Chondrocyte (in vitro differentiated cells): ENCODE results near the gene FRA10AC1. TPM values are rescaled to one million over a fixed set of nuclear protein-coding genes. Genes with fewer than 3 reads are reported as not detected.

Experiments used
- DNase-seq: peaks from one replicate; pipeline ENCODE4 v3.0.0; 2021; ENCODE audit warnings: mixed read lengths, low spot score
- H3K27ac Mint-ChIP-seq: one replicate; pipeline ENCODE4 v1.8.0; 2021; ENCODE audit warnings: mild to moderate bottlenecking, moderate library complexity, mixed read lengths; ENCODE audit not compliant: unreplicated experiment
- H3K27me3 Mint-ChIP-seq: 2 replicates; pipeline ENCODE4 v1.8.0; 2021; ENCODE audit warnings: low read depth, mixed read lengths
- H3K36me3 Mint-ChIP-seq: 2 replicates; pipeline ENCODE4 v1.8.0; 2021; ENCODE audit warnings: low read depth, mixed read lengths
- H3K4me1 Mint-ChIP-seq: 2 replicates; pipeline ENCODE4 v1.8.0; 2021; ENCODE audit warnings: low read depth, mild to moderate bottlenecking, mixed read lengths
- H3K4me3 Mint-ChIP-seq: one replicate; pipeline ENCODE4 v1.8.0; 2021; ENCODE audit warnings: mild to moderate bottlenecking, moderate library complexity, mixed read lengths; ENCODE audit not compliant: unreplicated experiment
- H3K9me3 Mint-ChIP-seq: 2 replicates; pipeline ENCODE4 v1.8.0; 2021; ENCODE audit warnings: low read depth, mixed read lengths
- CTCF ChIP-seq: fragments of 200-600 bp; sonication (generic); IDR thresholded peaks from 2 replicates; pipeline ENCODE4 v1.5.0; 2021; ENCODE audit warnings: antibody characterized with exemption, mild to moderate bottlenecking, moderate library complexity
- total RNA-seq: library from RNA; stranded (reverse); gene quantifications from 3 replicates; pipeline ENCODE4 v1.2.1, GENCODE V29; 2021

Gene FRA10AC1
- total RNA-seq, 1 donor from 2014 or later: 13.2 TPM

GRCh38 chr10:93722550-93722949 is 20.2 kb upstream of the FRA10AC1 start:
- Mint-ChIP-seq H3K9me3 (no peaks in the 10 kb centered on the region), H3K27ac (no peak overlapping the region), H3K4me3 (no peak overlapping the region), H3K4me1 (no peaks in the 10 kb centered on the region), H3K36me3 (no peaks in the 10 kb centered on the region), H3K27me3 (peaks cover 34% of the 10 kb centered on the region)
- no peak for TF ChIP-seq CTCF
- DNase-seq: no peak

- Mint-ChIP-seq H3K27ac (no peak overlapping the region), H3K4me1 (no peaks in the 10 kb centered on the region)
Measured at GRCh38 chr10:93719901-93720300, 17.5 kb upstream of the FRA10AC1 start.

GRCh38 chr10:93718937-93719725 is 16.7 kb upstream of the FRA10AC1 start:
- no peak overlapping the region for H3K27ac Mint-ChIP-seq
- no peaks in the 10 kb centered on the region for H3K9me3 Mint-ChIP-seq
- H3K4me3 Mint-ChIP-seq: no peak overlapping the region
- no peak for TF ChIP-seq CTCF
- no peaks in the 10 kb centered on the region for H3K36me3 Mint-ChIP-seq
- no peak for DNase-seq
- H3K27me3 Mint-ChIP-seq: peaks cover 12% of the 10 kb centered on the region
- no peaks in the 10 kb centered on the region for H3K4me1 Mint-ChIP-seq

More at GRCh38 chr10:93719901-93720300, 17.5 kb upstream of the FRA10AC1 start:
- H3K4me3 Mint-ChIP-seq: no peak overlapping the region
- no peaks in the 10 kb centered on the region for H3K9me3 Mint-ChIP-seq
- no peaks in the 10 kb centered on the region for H3K36me3 Mint-ChIP-seq
- no peak for DNase-seq
- peaks cover 14% of the 10 kb centered on the region for H3K27me3 Mint-ChIP-seq
- no peak for TF ChIP-seq CTCF

- Mint-ChIP-seq H3K27me3 (peaks cover 12% of the 10 kb centered on the region), H3K9me3 (peaks cover 4% of the 10 kb centered on the region), H3K36me3 (no peaks in the 10 kb centered on the region), H3K27ac (no peak overlapping the region), H3K4me1 (no peaks in the 10 kb centered on the region), H3K4me3 (no peak overlapping the region)
- no peak for DNase-seq
- no peak for TF ChIP-seq CTCF
Measured at GRCh38 chr10:93716766-93717165, 14.4 kb upstream of the FRA10AC1 start.

- H3K27ac Mint-ChIP-seq: no peak overlapping the region
- TF ChIP-seq CTCF: no peak
- no peaks in the 10 kb centered on the region for H3K36me3 Mint-ChIP-seq
- H3K4me1 Mint-ChIP-seq: peaks cover 4% of the 10 kb centered on the region
- DNase-seq: no peak
- peaks cover 4% of the 10 kb centered on the region for H3K9me3 Mint-ChIP-seq
- H3K4me3 Mint-ChIP-seq: no peak overlapping the region
- peaks cover 12% of the 10 kb centered on the region for H3K27me3 Mint-ChIP-seq
Measured at GRCh38 chr10:93715345-93715744, 13.0 kb upstream of the FRA10AC1 start.
